Measurements from ENCODE around the gene LGALS4. TPM values are rescaled to one million over a fixed set of nuclear protein-coding genes. Genes with fewer than 3 reads are reported as not detected.
"Not testable (repeated sequence)": the region's sequence is repeated elsewhere in the genome, so short reads cannot be mapped to it uniquely, and the experiment has no call there.

Gene LGALS4
- total RNA-seq, 1 donor from 2014 or later = 2.7 TPM

- Mint-ChIP-seq H3K9me3 (ENCODE audit: low read depth) (no peaks in the 10 kb centered on the region), H3K4me1 (ENCODE audit: low read depth) (no peaks in the 10 kb centered on the region), H3K27me3 (peaks cover 3% of the 10 kb centered on the region), H3K36me3 (ENCODE audit: insufficient read depth) (no peaks in the 10 kb centered on the region), H3K27ac (no peak overlapping the region), H3K4me3 (ENCODE audit: low read depth) (no peak overlapping the region)
- no peak for DNase-seq (ENCODE audit: low spot score, unreplicated experiment)
- no peak for TF ChIP-seq CTCF (IDR thresholded peaks at IDR 0.05; ENCODE audit: unreplicated experiment)
Observed at GRCh38 chr19:38766276-38767047, 46.3 kb downstream of the LGALS4 start.

GRCh38 chr19:38765214-38765613 is 47.5 kb downstream of the LGALS4 start:
- Mint-ChIP-seq H3K27me3 (peaks cover 3% of the 10 kb centered on the region), H3K27ac (no peak overlapping the region), H3K4me3 (ENCODE audit: low read depth) (no peak overlapping the region), H3K4me1 (ENCODE audit: low read depth) (no peaks in the 10 kb centered on the region), H3K9me3 (ENCODE audit: low read depth) (no peaks in the 10 kb centered on the region), H3K36me3 (ENCODE audit: insufficient read depth) (no peaks in the 10 kb centered on the region)
- no peak for TF ChIP-seq CTCF (IDR thresholded peaks at IDR 0.05; ENCODE audit: unreplicated experiment)
- DNase-seq (ENCODE audit: low spot score, unreplicated experiment) = no peak

GRCh38 chr19:38763795-38764220 is 48.9 kb downstream of the LGALS4 start:
- no peaks in the 10 kb centered on the region for H3K4me1 Mint-ChIP-seq (ENCODE audit: low read depth)
- DNase-seq (ENCODE audit: low spot score, unreplicated experiment) = no peak
- H3K4me3 Mint-ChIP-seq (ENCODE audit: low read depth) = no peak overlapping the region
- no peaks in the 10 kb centered on the region for H3K36me3 Mint-ChIP-seq (ENCODE audit: insufficient read depth)
- no peak for TF ChIP-seq CTCF (IDR thresholded peaks at IDR 0.05; ENCODE audit: unreplicated experiment)
- no peaks in the 10 kb centered on the region for H3K27me3 Mint-ChIP-seq
- H3K9me3 Mint-ChIP-seq (ENCODE audit: low read depth) = no peaks in the 10 kb centered on the region
- H3K27ac Mint-ChIP-seq = no peak overlapping the region

- not testable (repeated sequence) for H3K36me3 Mint-ChIP-seq (ENCODE audit: insufficient read depth); H3K9me3 Mint-ChIP-seq (ENCODE audit: low read depth); H3K4me1 Mint-ChIP-seq (ENCODE audit: low read depth); H3K27me3 Mint-ChIP-seq; H3K27ac Mint-ChIP-seq; H3K4me3 Mint-ChIP-seq (ENCODE audit: low read depth); DNase-seq (ENCODE audit: low spot score, unreplicated experiment)
Observed at GRCh38 chr19:38761884-38762389, 50.8 kb downstream of the LGALS4 start.

- DNase-seq (ENCODE audit: low spot score, unreplicated experiment); H3K27ac Mint-ChIP-seq; H3K4me3 Mint-ChIP-seq (ENCODE audit: low read depth); H3K27me3 Mint-ChIP-seq; H3K4me1 Mint-ChIP-seq (ENCODE audit: low read depth); H3K36me3 Mint-ChIP-seq (ENCODE audit: insufficient read depth); H3K9me3 Mint-ChIP-seq (ENCODE audit: low read depth): not testable (repeated sequence)
Observed at GRCh38 chr19:38760805-38761517, 51.8 kb downstream of the LGALS4 start.

- no peak for DNase-seq (ENCODE audit: low spot score, unreplicated experiment)
- Mint-ChIP-seq H3K36me3 (ENCODE audit: insufficient read depth) (no peaks in the 10 kb centered on the region), H3K4me1 (ENCODE audit: low read depth) (no peaks in the 10 kb centered on the region)
Observed at GRCh38 chr19:38759590-38760003, 53.1 kb downstream of the LGALS4 start.

GRCh38 chr19:38754196-38754595 is 58.5 kb downstream of the LGALS4 start:
- H3K36me3 Mint-ChIP-seq (ENCODE audit: insufficient read depth); DNase-seq (ENCODE audit: low spot score, unreplicated experiment); H3K4me1 Mint-ChIP-seq (ENCODE audit: low read depth); H3K4me3 Mint-ChIP-seq (ENCODE audit: low read depth); H3K9me3 Mint-ChIP-seq (ENCODE audit: low read depth); H3K27ac Mint-ChIP-seq: not testable (repeated sequence)
- H3K27me3 Mint-ChIP-seq = peaks cover 15% of the 10 kb centered on the region

More at GRCh38 chr19:38759590-38760003, 53.1 kb downstream of the LGALS4 start:
- Mint-ChIP-seq H3K9me3 (ENCODE audit: low read depth) (no peaks in the 10 kb centered on the region), H3K27me3 (no peaks in the 10 kb centered on the region), H3K27ac (no peak overlapping the region), H3K4me3 (ENCODE audit: low read depth) (no peak overlapping the region)
- no peak for TF ChIP-seq CTCF (IDR thresholded peaks at IDR 0.05; ENCODE audit: unreplicated experiment)

- not testable (repeated sequence) for H3K4me3 Mint-ChIP-seq (ENCODE audit: low read depth); H3K27ac Mint-ChIP-seq; H3K4me1 Mint-ChIP-seq (ENCODE audit: low read depth); DNase-seq (ENCODE audit: low spot score, unreplicated experiment); H3K36me3 Mint-ChIP-seq (ENCODE audit: insufficient read depth); H3K9me3 Mint-ChIP-seq (ENCODE audit: low read depth)
- H3K27me3 Mint-ChIP-seq = peaks cover 15% of the 10 kb centered on the region
Observed at GRCh38 chr19:38753783-38754182, 59.0 kb downstream of the LGALS4 start.

Data from progenitor cell of endocrine pancreas (in vitro differentiated cells).